Dedifferentiated amniotic fluid mesenchymal stem cell (primary cell): ENCODE measurements around the gene PLA2G4C.

Source experiments
- DNase-seq: peaks from one replicate; pipeline ENCODE4 v3.0.0-alpha.2; 2016; ENCODE audit errors: extremely low spot score

The PLA2G4C gene

GRCh38 chr19:48110350-48110966, at the start of gene PLA2G4C:
PLA2G4C (minus strand) TSS chr19:48110817; CDS start chr19:48106529, 4,288 bp downstream.
- peak; percentile 87 for DNase-seq

- DNase-seq, result no peak
Observed at GRCh38 chr19:48158210-48158790, 47.7 kb upstream of the PLA2G4C start.

- DNase-seq, result no peak
Observed at GRCh38 chr19:48154003-48154402, 43.4 kb upstream of the PLA2G4C start.

- peak; percentile 93 for DNase-seq
Observed at GRCh38 chr19:48152551-48152950, 41.9 kb upstream of the PLA2G4C start.

- DNase-seq, result no peak
Observed at GRCh38 chr19:48149430-48149829, 38.8 kb upstream of the PLA2G4C start.

- DNase-seq, result no peak
Observed at GRCh38 chr19:48148576-48148975, 38.0 kb upstream of the PLA2G4C start.

GRCh38 chr19:48147597-48148175, 37.1 kb upstream of the PLA2G4C start:
- DNase-seq, result no peak

GRCh38 chr19:48139053-48139452, 28.4 kb upstream of the PLA2G4C start:
- no peak for DNase-seq

GRCh38 chr19:48137411-48137810, 26.8 kb upstream of the PLA2G4C start:
- DNase-seq, result no peak

GRCh38 chr19:48136547-48136946, 25.9 kb upstream of the PLA2G4C start:
- no peak for DNase-seq

- DNase-seq, result no peak
Observed at GRCh38 chr19:48135411-48135810, 24.8 kb upstream of the PLA2G4C start.

- no peak for DNase-seq
Observed at GRCh38 chr19:48133094-48133493, 22.5 kb upstream of the PLA2G4C start.

- no peak for DNase-seq
Observed at GRCh38 chr19:48127561-48127960, 16.9 kb upstream of the PLA2G4C start.

GRCh38 chr19:48123907-48124651, 13.5 kb upstream of the PLA2G4C start:
- no peak for DNase-seq

- no peak for DNase-seq
Observed at GRCh38 chr19:48122421-48122820, 11.8 kb upstream of the PLA2G4C start.

GRCh38 chr19:48121909-48122371, 11.3 kb upstream of the PLA2G4C start:
- DNase-seq, result no peak

- DNase-seq, result no peak
Observed at GRCh38 chr19:48121066-48121465, 10.4 kb upstream of the PLA2G4C start.

- DNase-seq, result no peak
Observed at GRCh38 chr19:48120505-48120904, 9.9 kb upstream of the PLA2G4C start.

GRCh38 chr19:48118131-48118517, 7.5 kb upstream of the PLA2G4C start:
- DNase-seq, result no peak

GRCh38 chr19:48117515-48118130, 7.0 kb upstream of the PLA2G4C start:
- DNase-seq, result no peak

- DNase-seq, result no peak
Observed at GRCh38 chr19:48113190-48113917, 2.7 kb upstream of the PLA2G4C start.

- no peak for DNase-seq
Observed at GRCh38 chr19:48111280-48111679, 663 bp upstream of the PLA2G4C start.
